GM23248 (cell line): ENCODE results near the gene ERO1B.

Experiments used
- EZH2 ChIP-seq: fragments of 200-600 bp; sonication (generic); IDR thresholded peaks from 2 replicates; pipeline ENCODE4 v1.6.1; 2018; ENCODE audit warnings: antibody characterized with exemption, mild to moderate bottlenecking; ENCODE audit not compliant: insufficient read depth, poor library complexity, severe bottlenecking
- EZH2phosphoT487 ChIP-seq: fragments of 200-600 bp; sonication (generic); IDR thresholded peaks from 2 replicates; pipeline ENCODE4 v1.6.1; 2018; ENCODE audit warnings: antibody characterized with exemption, moderate library complexity, mild to moderate bottlenecking, low read depth; ENCODE audit not compliant: insufficient read depth

DNA sequence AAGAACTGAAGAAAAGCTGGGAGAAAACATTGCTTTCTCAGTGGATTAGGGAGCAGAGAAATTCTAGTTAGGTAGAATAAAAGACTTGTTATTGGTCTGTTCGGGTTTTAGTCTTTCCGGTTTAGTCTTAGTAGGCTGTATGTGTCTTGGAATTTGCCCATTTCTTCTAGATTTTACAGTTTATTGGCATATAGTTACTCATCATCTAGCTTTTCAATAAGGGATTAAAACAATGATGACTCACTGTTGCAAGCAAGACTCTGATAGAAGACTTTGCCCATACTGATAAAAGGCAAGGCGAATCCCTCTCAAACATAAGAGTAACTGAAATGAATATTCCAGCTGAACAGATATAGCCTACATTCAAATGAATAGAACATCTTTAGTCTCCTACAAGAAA lies 77.1 kb downstream of the ERO1B start:
- TF ChIP-seq EZH2, result no peak
- no peak for TF ChIP-seq EZH2phosphoT487
